SK-N-SH (cell line): ENCODE data around the gene ZFPL1. TPM values are rescaled to one million over a fixed set of nuclear protein-coding genes. Genes with fewer than 3 reads are reported as not detected.
A peak's percentile ranks its signal among the peaks of the same experiment; 100 is the strongest.

Experiments used
- CTCF ChIA-PET: fragments of 300-600, 350-600 bp; formaldehyde crosslinking; extraction: SDS; loops from one replicate; lab custom pipeline; 2021; lab: Yijun Ruan, JAX
- POLR2A ChIA-PET: fragments of 350-600 bp; sonication (Branson Sonifier 250); formaldehyde crosslinking; extraction: SDS; loops from one replicate; lab custom pipeline; 2020; ENCODE audit warnings: antibody characterized with exemption, inconsistent platforms; lab: Yijun Ruan, JAX
- DNase-seq: peaks from one replicate; pipeline ENCODE4 v3.0.0; 2012
- H2AFZ ChIP-seq: fragments of 200-600 bp; sonication (generic); 2 replicates; pipeline ENCODE4 v1.8.1; 2016; ENCODE audit warnings: antibody characterized with exemption, mild to moderate bottlenecking, low read depth
- H3F3A ChIP-seq: fragments of 200-600 bp; sonication (generic); replicated peaks from 2 replicates; pipeline ENCODE3; 2016; ENCODE audit warnings: antibody characterized with exemption, mild to moderate bottlenecking; ENCODE audit not compliant: insufficient read depth
- H3K27ac ChIP-seq, 2 experiments: fragments of 200-500 bp in 1 of 2; fragments of 200-600 bp in 1 of 2; sonication (Bioruptor generic) in 1 of 2; sonication (generic), shearing (Covaris generic) in 1 of 2; 2 replicates each; pipeline versions ENCODE4 v1.5.1 to v1.6.1; 2014 to 2016; ENCODE audit warnings: low read depth in 2 of 2, inconsistent platforms in 1 of 2, low read length in 1 of 2, mild to moderate bottlenecking in 1 of 2, mixed read lengths in 1 of 2
- H3K27me3 ChIP-seq: fragments of 200-600 bp; sonication (generic), shearing (Covaris generic); 2 replicates; pipeline ENCODE4 v1.6.1; 2016; ENCODE audit warnings: mixed run types; ENCODE audit not compliant: insufficient read depth
- H3K36me3 ChIP-seq, 2 experiments: fragments of 200-500 bp in 1 of 2; fragments of 200-600 bp in 1 of 2; sonication (Bioruptor generic) in 1 of 2; sonication (generic) in 1 of 2; replicated peaks in 1 of 2; 2 replicates each; pipeline versions ENCODE3 to v1.5.1; 2014 to 2016; ENCODE audit warnings: low read length in 1 of 2, mild to moderate bottlenecking in 1 of 2; ENCODE audit not compliant: insufficient read depth in 2 of 2, control insufficient read depth in 1 of 2
- H3K4me1 ChIP-seq, 2 experiments: fragments of 200-500 bp in 1 of 2; fragments of 200-600 bp in 1 of 2; sonication (Bioruptor generic) in 1 of 2; sonication (generic), shearing (Covaris generic) in 1 of 2; 2 replicates each; pipeline versions ENCODE4 v1.5.1 to v1.6.1; 2014 to 2016; ENCODE audit warnings: low read depth in 1 of 2, low read length in 1 of 2, mixed run types in 1 of 2; ENCODE audit not compliant: insufficient read depth in 2 of 2, control insufficient read depth in 1 of 2
- H3K4me2 ChIP-seq: fragments of 200-600 bp; sonication (generic), shearing (Covaris generic); 2 replicates; pipeline ENCODE4 v1.6.1; 2017; ENCODE audit warnings: mixed run types
- H3K4me3 ChIP-seq, 2 experiments: fragments of 200-500 bp in 1 of 2; fragments of 200-600 bp in 1 of 2; sonication (Bioruptor generic) in 1 of 2; sonication (generic), shearing (Covaris generic) in 1 of 2; 2 replicates each; pipeline versions ENCODE4 v1.5.1 to v1.8.1; 2014 to 2016; ENCODE audit warnings: low read depth in 2 of 2, inconsistent platforms in 1 of 2, low read length in 1 of 2, mild to moderate bottlenecking in 1 of 2, mixed read lengths in 1 of 2, moderate library complexity in 1 of 2
- H3K79me2 ChIP-seq: fragments of 200-600 bp; sonication (generic); 2 replicates; pipeline ENCODE4 v1.8.1; 2017; ENCODE audit warnings: mild to moderate bottlenecking; ENCODE audit not compliant: insufficient read depth
- H3K9ac ChIP-seq: fragments of 200-600 bp; sonication (generic); 2 replicates; pipeline ENCODE4 v1.6.1; 2017; ENCODE audit warnings: mixed run types
- H3K9me2 ChIP-seq: fragments of 200-600 bp; sonication (generic); 2 replicates; pipeline ENCODE4 v1.6.1; 2017; ENCODE audit warnings: mixed run types
- H3K9me3 ChIP-seq: fragments of 200-600 bp; sonication (generic); 2 replicates; pipeline ENCODE4 v1.6.1; 2017; ENCODE audit warnings: mixed run types, mild to moderate bottlenecking, moderate library complexity
- H4K20me1 ChIP-seq: fragments of 200-600 bp; sonication (generic); 2 replicates; pipeline ENCODE4 v1.6.1; 2017; ENCODE audit warnings: mild to moderate bottlenecking, mixed run types; ENCODE audit not compliant: insufficient read depth
- CHD2 ChIP-seq: fragments of 150-350 bp; IDR thresholded peaks from 2 replicates; pipeline ENCODE4 v1.6.1; 2018; ENCODE audit warnings: low read length; ENCODE audit not compliant: partially characterized antibody
- EZH2phosphoT487 ChIP-seq: fragments of 200-600 bp; sonication (generic); IDR thresholded peaks from 2 replicates; pipeline ENCODE4 v1.6.1; 2017; ENCODE audit warnings: low read depth, mixed run types, mild to moderate bottlenecking, antibody characterized with exemption, moderate library complexity, borderline replicate concordance
- GATA2 ChIP-seq: sonication (generic); formaldehyde crosslinking; IDR thresholded peaks from 2 replicates; pipeline ENCODE4 v1.5.0; 2020; ENCODE audit warnings: mild to moderate bottlenecking, missing genetic modification reagents
- IRF3 ChIP-seq: fragments of 150-350 bp; IDR thresholded peaks from 2 replicates; pipeline ENCODE4 v1.6.1; 2016; ENCODE audit warnings: mild to moderate bottlenecking, low read depth, low read length
- MAX ChIP-seq: IDR thresholded peaks from 2 replicates; pipeline ENCODE4 v1.4.0; 2012; ENCODE audit warnings: low read depth
- MEF2A ChIP-seq: IDR thresholded peaks from 2 replicates; pipeline ENCODE4 v1.4.0; 2012; ENCODE audit warnings: low read depth, borderline replicate concordance
- NFIC ChIP-seq: IDR thresholded peaks from 2 replicates; pipeline ENCODE4 v1.4.0; 2012; ENCODE audit warnings: borderline replicate concordance
- RCOR1 ChIP-seq: fragments of 150-350 bp; IDR thresholded peaks from 2 replicates; pipeline ENCODE4 v1.6.1; 2017; ENCODE audit warnings: antibody characterized with exemption, low read length
- REST ChIP-seq: IDR thresholded peaks from 2 replicates; pipeline ENCODE4 v1.6.1; 2012; ENCODE audit warnings: mild to moderate bottlenecking, low read depth, low read length, moderate library complexity
- SIN3A ChIP-seq: IDR thresholded peaks from 2 replicates; pipeline ENCODE4 v1.6.1; 2012; ENCODE audit warnings: low read depth, mild to moderate bottlenecking, low read length, moderate library complexity, borderline replicate concordance
- SMC3 ChIP-seq: IDR thresholded peaks from 2 replicates; pipeline ENCODE4 v1.6.1; 2012; ENCODE audit warnings: low read depth, low read length, improper control_type of control experiment
- TAF1 ChIP-seq: IDR thresholded peaks from 2 replicates; pipeline ENCODE4 v1.6.1; 2012; ENCODE audit warnings: low read depth, mild to moderate bottlenecking, low read length, moderate library complexity, borderline replicate concordance
- TCF12 ChIP-seq: IDR thresholded peaks from 2 replicates; pipeline ENCODE4 v1.4.0; 2012
- TEAD4 ChIP-seq: IDR thresholded peaks from 2 replicates; pipeline ENCODE4 v1.4.0; 2012; ENCODE audit warnings: mild to moderate bottlenecking, borderline replicate concordance; ENCODE audit not compliant: insufficient read depth
- USF1 ChIP-seq: IDR thresholded peaks from 2 replicates; pipeline ENCODE4 v1.4.0; 2012; ENCODE audit warnings: low read depth, borderline replicate concordance
- USF2 ChIP-seq: fragments of 150-350 bp; IDR thresholded peaks from 2 replicates; pipeline ENCODE4 v1.6.1; 2017; ENCODE audit warnings: antibody characterized with exemption, low read length, low read depth, borderline replicate concordance
- WGBS: methylation state at CpG from one replicate; pipeline ENCODE4 v1.1.6; 2017; ENCODE audit warnings: low lambda C conversion rate; 5-methylcytosine and 5-hydroxymethylcytosine counted together
- polyA plus RNA-seq, 3 experiments: library from polyadenylated mRNA; depleted of rRNA; stranded (reverse); fragments of >200 nt; gene quantifications; 2 replicates each; pipeline ENCODE4 v1.2.3, GENCODE V29; 2012

ZFPL1 gene
- polyA plus RNA-seq, 1 of the 3 experiments (the other 2 are of a cell fraction): 75.9 TPM

- Histone ChIP-seq H3K27ac (peak overlapping the region in 1 of 2 experiments; percentile 89; a peak in 2 of 4 replicates), H3K27me3 (no peaks in the 10 kb centered on the region), H3K36me3 (peaks cover 17 to 25% of the 10 kb centered on the region in 2 experiments), H3K9me2 (no peaks in the 10 kb centered on the region), H3K4me1 (peaks cover 14 to 54% of the 10 kb centered on the region in 2 experiments; a peak in 3 of 4 replicates), H3K4me2 (no peak overlapping the region), H3K79me2 (peaks cover 20% of the 10 kb centered on the region), H3K9ac (no peak overlapping the region), H2AFZ (no peak overlapping the region), H3K4me3 (peak overlapping the region in 1 of 2 experiments; percentile 83; a peak in 1 of 4 replicates), H4K20me1 (peaks cover 6% of the 10 kb centered on the region; the same call in 1 of the 2 replicates), H3K9me3 (no peaks in the 10 kb centered on the region), H3F3A (peaks cover 24% of the 10 kb centered on the region)
- WGBS: 99% methylated on average over 6 of the region's 6 CpGs
- ChIA-PET POLR2A (interaction anchor here (1.9 to 2.9 kb wide), 2 partner anchors 8 to 21 kb away, joined by 5 to 22 read pairs; partner anchors contain the start of genes FAU, MRPL49 and SYVN1), CTCF (interaction anchor here (0.7 to 6.1 kb wide), 13 partner anchors 7 to 801 kb away, joined by 3 to 150 read pairs (median 4); partner anchors contain the start of genes ARL2, CAPN1, FAU and MRPL49)
- DNase-seq: no peak
- TF ChIP-seq USF1: no peak
- no peak for TF ChIP-seq MEF2A
- TF ChIP-seq REST: no peak
- no peak for TF ChIP-seq IRF3
- TF ChIP-seq SIN3A: no peak
- no peak for TF ChIP-seq CHD2
- TF ChIP-seq SMC3: no peak
- TF ChIP-seq MAX: no peak
- no peak for TF ChIP-seq NFIC
- no peak for TF ChIP-seq EZH2phosphoT487
- TF ChIP-seq TAF1: no peak
- no peak for TF ChIP-seq GATA2 (CRISPR knock-in tag)
- no peak for TF ChIP-seq TCF12
- no peak for TF ChIP-seq RCOR1
- TF ChIP-seq USF2: no peak
- TF ChIP-seq TEAD4: no peak
These were observed 29.8 kb downstream of the ZFPL1 start for GRCh38 chr11:65113839-65114238.
